Anterior cingulate cortex (tissue), 58 donors: ENCODE measurements around the gene JAG1.

Experiments used
- DNase-seq, 58 donors: peaks; one replicate each; lab custom pipeline; 2025; lab: John Stamatoyannopoulos, UW

Gene JAG1

DNA sequence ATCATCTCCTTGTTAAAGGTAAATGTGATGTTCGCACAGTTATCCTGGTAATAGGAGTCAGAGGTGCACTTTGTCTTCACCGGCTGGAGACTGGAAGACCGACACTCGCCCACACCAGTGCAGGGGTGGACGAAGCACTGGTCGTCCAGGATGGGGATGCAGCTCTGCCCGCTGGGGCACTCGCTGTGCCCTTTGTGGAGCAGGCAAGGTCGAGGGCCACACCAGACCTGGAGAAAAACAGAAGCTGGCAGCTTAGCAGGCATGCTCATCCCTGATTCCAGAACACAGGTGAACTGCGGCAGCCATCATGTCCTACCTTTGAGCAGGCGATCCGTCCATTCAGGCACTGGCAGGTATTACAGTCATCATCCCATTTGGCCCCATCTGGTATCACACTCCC lies 32.3 kb downstream of the JAG1 start:
- no peak for DNase-seq

DNA sequence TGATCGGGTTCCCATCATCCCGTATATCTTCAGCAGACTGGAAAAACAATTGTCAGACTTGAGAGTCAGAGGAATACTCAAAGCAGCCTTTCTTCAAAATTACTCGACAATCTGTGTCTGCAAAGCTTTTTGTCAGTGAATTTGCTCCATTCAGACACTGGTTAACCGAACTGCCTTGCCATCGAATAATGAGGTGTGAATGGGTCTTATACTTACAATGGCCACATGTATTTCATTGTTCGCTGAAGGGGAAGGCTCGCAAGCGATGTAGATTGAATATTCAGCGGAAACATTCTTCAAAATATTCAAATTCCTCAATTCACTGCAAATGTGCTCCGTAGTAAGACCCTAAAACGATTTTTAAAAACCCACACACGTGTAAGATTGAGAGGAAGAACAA lies 32.9 kb downstream of the JAG1 start:
- no peak for DNase-seq

DNA sequence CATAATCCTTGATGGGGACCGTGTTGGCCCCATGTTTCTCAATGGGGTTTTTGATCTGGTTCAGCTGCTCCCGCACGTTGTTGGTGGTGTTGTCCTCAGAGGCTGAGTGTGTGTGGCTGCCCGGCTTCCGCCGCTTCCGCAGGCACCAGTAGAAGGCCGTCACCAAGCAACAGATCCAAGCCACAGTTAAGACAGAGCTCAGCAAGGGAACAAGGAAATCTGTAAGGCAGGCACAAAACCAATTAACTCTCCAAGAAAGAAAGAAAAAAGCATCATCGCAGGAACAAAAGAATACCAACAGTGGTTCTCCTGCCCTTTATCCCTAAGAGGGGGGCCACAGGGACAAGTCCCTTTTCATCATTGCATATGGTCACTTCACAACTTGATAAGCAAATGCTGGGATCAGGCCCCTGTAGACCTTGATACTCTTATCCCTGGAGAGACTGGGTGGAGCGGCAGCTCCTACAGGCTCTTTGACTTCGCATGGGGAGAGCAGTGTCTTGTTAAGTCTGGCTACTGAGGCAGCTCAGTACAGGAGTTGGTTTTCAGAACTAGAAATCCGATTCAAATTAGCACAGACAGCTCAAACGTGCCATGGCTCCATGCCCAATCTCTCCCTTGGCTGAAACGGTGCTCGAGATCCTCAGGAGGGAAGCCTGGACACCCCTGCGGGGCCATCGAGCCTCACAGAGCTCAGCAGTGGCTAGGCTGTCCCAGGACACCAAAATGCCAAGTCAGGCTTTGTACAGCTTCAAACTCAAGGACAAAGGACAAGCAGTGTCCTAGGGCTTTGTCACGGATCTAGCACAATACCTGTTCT lies 33.9 kb downstream of the JAG1 start:
- peak in 42 of 58 donors; percentile 3 to 67 (median 38) for DNase-seq

DNA sequence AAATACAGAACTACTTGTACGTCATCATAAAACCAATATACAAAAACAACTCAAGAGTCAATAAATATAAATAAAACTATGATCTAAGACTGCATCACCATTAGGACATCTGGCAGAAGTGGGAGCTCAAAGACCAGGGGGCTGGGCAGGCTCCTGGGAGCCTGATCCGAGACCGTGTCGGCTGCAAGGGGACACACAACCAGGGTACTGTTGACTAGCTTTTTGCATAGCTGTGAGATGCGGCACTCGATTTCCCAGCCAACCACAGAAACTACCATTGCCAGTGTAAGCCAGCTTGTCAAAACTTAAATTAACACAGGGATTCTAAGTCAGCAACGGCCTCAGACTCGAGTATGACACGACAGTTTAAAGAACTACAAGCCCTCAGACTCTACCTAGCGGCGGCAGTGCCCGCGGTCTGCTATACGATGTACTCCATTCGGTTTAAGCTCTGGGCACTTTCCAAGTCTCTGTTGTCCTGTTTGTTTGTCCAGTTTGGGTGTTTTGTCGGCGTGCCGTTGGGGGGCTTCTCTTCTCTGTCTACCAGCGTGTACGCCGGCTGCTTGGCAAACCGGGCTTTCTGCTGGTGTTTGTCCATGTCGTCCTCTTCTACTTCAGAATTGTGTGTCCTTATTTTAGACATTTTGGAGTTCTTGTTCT lies 34.6 kb downstream of the JAG1 start:
- DNase-seq, result peak in 13 of 58 donors; percentile 10 to 65 (median 40)

DNA sequence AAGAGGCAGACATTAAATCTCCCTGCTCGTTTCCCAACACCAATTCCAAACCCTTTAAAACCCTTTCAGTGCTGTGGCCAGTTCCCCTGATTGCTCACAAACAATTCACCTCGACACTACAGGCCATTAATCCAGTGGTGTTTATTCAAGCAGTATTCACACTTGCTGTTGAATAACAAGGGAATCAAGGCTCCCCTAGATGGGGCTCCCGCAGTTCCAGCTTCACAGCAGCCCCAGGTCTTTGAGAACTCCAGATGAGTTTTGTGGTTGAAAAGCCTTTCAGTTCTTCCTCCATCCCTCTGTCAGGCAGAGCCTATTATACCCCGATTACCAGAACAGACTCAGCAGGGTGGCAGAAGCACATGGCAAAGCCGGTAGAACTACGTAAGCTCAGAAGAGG lies 36.2 kb downstream of the JAG1 start:
- no peak for DNase-seq

DNA sequence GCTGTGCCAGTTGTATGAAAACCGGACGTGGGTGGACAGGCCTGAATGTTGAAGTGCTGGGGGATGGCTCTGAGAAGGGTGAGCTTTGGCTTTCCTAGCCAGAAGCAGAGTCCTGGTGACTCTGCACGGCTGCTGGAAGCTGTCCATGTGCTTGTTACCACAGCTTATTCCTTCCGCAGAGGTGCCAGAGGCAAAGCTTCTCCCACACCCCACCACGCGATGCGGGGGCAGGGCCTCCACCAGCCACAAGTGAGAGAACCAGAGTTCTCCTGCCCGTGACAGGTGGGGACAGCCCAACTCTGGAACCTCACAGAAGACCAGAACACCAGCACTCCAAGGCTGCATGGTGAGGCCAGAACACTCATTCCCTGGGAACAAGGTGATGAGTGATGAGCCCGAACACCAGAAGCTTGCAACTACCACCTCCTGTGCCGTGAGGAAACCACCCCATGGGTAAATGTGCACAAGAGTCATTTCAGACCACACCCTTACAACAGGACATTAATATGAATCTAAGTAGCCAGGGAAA lies 36.7 kb downstream of the JAG1 start:
- DNase-seq, result peak in 5 of 58 donors; percentile 3 to 18 (median 12)

DNA sequence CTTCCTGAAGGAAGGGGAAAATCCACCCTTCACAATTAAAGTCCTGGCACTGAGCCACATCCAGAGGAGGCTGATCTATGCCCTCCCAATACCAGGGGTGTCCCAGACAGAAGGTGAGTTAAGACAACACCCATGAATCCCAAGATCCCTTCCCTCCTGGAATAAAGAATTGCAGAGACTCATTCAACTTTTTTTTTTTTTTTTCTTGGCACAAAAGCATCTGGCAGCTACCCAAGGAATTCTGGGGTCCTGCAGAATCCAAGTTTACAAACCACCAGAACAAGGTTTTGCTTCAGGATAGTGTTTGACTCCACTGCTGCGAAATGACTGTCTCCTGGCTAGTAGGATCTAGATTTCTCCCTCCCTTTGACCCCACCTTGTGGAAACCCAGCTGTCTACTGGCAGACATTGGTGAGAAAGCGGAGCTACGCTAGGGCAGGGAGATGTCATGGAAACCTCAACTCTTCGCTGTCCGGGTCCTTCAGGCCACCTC lies 37.4 kb downstream of the JAG1 start:
- DNase-seq, result no peak

DNA sequence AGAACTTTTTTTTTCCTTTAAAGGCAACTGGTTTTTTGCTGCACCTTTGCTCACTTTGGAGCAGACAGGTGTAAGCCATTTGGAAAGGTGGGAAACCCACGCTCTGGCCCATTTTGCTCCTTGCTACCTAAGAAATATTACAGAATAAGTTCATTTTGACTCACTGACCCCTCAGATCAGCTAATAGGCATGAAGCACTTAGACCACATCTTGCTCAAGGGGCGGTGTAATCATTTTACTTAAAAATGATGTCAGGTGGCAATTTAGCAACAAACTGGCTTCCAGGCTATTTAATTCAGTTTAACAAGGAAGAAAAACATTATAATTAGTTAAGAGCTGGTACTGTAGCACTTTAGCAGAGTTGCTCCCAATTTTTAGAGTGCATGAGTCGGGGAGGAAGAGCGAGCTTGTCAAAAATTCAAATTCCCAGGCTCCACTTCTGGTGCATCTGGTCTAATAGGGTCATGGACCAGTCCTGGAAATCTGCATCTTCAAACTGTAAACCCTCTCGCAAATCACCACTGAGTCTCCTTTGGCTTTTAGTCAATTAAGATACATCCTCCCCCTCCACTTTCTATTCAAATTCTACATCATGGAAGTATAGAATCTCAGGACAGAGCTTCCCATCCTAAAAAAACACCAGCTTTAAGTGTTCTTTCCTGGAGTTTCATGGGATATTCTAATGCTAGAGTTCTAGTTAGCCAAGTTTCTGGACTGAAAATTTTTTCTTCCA lies 38.2 kb downstream of the JAG1 start:
- DNase-seq, result no peak

DNA sequence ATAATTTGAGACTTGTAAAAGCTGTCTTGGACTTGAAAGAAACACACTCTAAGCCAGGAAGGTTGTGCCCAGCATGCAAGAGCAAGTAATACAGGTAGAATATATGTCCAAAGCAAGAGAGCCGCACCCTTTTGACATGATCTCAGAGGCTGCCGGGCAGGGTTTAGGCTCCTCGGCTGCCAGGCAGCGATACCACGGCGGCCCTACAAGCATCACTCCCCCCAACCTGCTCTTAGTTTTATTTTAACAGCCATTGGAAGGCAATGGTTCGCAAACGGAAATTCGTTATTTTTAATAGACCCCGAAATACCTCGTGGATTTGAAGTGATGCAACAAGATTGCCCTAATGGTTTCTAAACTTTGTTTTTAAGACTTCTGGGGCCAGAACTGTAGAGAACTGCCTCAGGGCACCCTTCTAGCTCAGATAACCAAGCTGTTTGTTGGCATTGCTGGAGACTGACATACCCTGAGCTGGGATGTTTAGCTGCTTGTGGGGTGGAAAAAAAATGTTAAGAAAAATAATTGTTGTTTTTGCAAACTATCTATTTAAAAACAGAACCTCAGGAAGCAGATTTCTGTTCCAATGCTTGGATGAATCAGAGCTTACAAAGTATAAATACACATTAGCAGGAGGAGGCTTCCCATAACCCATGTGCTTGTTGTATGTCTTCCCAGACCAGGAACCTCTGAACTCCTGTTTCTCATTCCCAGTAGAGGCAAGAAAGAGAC lies 39.0 kb downstream of the JAG1 start:
- DNase-seq, result no peak

DNA sequence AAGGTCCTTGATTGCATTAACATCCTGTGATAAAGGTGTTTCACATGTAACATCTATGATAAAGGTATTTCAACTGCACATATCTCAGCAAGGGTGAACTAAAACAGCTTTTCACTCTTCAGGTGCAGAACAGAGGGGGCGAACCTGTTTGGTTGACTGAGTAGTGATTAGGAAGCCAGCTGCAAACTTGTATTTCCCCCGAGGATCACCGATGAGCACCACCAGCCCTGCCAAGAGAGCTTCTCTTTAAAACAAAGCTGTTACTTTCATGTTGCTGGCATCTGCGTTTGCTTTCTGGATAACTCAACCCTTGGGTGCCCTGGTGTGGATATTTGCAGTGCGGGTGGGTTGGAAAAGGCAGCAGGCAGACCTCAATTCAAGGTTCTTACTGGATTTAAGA lies 39.6 kb downstream of the JAG1 start:
- DNase-seq, result no peak

DNA sequence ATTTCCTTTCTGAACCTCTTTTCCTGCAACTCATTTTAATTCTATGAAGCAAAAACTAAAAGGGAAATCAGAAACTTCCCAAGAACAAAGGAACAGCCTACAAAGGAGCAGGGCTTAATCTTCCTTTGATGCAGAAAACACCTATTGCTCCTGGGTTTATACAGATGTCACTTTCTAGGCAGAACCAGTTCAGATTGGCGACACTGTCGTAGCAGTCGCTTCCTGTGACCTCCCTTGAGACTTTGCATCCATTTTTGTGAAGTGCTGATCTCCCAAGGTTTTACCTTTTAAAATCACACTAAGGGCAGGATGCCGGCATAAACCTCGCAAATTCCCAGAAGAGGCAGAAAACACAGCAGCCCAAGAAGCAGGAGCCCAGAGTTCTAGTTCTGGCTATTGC lies 40.1 kb downstream of the JAG1 start:
- no peak for DNase-seq

DNA sequence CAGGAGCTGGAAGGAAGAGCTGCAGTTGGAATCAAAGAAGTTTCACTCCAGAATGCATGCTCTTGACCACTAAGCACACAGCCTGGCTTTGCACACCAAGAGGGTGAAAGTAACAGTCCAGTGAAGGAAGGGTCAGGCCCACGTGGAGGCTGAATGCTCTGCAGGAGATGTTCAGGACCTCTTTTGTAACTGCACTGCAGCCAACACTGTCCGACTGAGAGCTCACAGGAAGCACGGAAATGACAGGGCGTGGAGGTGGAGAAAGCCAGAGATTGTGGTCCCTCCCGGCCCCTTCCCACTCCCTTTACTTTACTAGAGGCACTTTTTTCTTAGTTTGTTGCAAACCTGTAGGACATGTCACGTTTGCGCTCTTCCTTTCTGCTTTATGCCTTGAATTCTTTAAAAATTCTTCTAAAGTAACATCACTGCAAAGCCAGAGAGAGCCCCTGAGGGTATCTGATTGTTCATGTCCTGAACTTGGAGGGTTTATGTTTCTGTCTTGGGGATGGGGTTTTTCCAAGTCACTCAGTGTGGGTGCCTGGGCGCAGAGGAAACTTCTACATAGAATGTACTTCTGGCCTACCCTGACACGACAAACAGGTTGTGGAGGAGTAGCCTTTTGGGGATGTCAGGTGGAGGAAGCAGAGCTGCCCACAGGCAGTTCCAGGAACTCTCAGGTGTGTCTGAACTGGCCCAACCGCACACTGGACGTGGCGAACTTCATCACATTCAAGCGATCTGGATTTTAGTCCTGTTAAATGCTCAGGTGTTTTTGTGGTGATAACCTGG lies 40.9 kb downstream of the JAG1 start:
- DNase-seq, result no peak

DNA sequence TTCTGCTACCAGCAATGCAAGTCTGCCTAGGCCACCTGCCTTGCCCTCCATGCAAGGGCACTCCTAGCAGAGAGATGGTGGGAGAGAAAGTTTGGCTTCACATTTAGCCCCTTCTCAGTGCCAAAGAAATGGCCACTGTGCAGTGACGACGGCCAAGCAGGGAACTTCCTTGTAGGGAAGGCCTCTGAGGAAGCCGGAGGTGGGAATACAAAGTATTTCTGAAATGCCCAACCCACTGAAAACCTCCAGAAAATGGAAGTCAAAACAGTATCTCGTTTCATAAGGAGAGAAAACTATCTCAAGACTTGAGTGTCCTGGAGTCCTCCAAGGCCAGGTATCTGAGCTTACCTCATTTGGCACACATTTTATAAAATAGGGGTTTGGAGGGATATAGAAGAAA lies 42.7 kb downstream of the JAG1 start:
- no peak for DNase-seq

DNA sequence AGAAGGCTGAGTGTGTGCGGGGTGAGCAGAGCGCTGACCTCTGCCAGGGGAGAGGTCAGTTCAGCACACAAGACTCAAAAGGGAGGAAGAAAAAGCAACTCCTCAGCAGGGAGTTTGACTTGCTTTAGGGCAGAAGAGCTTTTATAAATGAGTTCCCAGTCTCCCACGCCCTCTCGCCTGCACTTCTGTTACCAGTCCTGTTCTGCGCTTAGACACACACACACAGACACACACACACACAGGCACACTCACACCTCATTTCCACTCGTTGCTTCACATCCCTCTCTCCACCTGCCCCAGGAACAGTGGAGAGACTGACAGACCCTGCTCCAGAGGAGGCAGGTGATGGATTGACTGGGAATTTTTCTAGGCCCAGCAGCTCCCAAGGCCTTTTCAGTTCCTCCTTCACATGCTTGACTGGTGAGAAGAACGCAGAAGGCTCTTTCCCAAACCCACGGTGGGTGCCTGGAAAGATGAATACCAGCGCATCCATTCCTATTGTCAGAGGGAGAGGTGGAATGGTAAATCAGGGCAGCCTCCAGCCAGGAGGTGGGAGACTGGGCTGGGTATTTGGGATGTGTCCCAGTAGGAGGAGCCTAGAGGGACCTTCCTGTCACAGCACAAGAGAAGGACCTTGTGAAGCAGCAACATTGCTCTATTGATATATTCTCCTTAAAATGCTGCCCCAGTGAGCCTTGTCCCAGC lies 43.7 kb downstream of the JAG1 start:
- DNase-seq, result no peak

DNA sequence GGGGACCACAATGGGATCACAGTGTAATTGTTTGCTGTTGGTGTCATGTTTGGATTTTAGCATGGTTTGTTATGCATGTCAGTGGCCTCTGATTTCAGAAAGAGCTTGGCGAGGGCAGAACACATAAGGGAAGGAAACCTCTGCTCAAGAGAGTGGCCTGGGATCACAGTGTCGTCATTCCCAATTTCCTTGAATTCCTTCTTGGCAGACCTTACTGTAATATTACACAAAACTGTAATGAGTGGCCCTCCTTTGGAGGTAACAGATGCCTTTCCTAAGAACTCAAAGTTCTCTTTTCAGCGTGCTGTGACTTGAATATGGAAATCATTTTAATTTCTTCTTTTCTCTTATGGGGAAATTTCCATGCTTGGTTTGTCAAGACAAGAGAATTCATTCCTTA lies 46.9 kb downstream of the JAG1 start:
- no peak for DNase-seq

DNA sequence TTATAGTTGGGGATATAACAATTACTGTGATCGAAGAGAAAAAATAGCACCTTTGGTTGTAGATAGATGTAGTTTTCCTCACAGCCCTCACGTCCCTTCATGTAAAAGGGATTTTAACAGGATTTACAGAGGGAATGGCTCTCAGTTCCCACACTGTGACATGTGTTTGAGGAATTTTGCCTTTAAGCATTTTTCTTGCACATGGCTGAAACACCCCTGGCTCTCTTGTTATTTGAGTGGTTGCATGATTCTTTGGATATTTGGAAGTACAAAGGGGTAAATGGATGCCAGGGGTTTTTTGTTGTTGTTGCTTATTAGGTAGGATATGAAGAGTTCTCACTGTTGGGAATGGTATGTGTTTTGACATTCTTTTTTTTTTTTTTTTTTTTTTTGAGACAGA lies 48.2 kb downstream of the JAG1 start:
- DNase-seq, result no peak

DNA sequence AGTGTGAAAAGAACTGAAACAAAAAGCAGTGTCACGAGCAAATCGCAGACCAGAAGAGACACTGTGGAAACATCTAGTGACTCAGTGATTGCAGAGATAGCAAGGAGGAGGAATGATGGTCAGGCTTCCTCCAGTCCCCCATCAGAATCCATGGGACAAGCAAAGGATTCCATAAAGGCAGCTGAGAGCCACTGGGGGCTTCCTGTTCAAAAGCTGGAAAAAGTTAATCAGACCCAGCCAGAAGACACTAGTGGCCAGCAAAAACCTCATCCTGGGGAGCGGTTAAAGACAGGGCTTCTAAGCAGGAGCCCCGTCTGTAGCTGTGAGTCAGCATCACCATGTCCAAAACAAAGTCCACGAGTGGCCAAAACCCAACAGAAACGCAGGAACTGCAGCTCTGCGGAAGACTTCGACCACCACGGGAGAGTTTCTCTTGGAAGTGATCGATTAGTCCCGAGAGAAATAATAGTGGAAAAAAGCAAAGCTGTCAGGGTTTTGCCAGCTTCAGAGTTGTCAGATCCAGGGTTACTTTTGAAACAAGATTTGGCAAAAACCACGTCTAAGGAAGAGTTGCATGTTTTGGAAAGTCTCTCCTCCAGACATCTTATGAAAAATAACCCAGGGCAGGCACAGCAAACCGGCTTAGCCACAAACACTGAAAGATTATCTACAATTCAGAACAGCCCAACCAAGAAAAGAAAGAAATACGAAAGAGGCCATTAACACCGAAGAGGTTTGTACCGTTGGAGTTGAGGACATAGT lies 51.0 kb downstream of the JAG1 start:
- DNase-seq, result no peak

DNA sequence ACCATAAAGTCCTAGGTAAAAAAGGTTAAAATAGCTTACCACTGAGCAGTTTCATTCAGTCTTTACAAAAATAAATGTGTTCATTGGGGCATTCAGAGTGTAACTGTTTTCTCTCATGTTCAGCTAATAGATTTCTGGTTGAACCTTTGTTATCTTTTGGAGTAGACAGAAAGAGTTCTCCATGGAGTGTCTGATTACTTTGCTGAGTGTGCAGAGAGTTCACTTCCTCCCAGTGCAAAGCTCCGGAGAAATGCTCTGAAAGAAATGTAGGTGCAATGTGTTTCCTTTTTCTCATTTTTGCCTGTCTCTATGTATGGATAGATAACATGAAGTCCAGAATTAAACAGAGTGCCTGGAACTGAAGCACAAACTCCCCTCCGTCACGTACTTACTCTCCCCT lies 52.6 kb downstream of the JAG1 start:
- no peak for DNase-seq
